ENCODE data around the gene RNASE12.
A peak's percentile ranks its signal among the peaks of the same experiment; 100 is the strongest.

The RNASE12 gene

GRCh38 chr14:20615996-20616395 is 24.8 kb upstream of the RNASE12 start:
- no peaks in the 10 kb centered on the region for H3K36me3 ChIP-seq
- peaks cover 87% of the 10 kb centered on the region for H3K27me3 ChIP-seq (ENCODE audit: insufficient read depth, low read depth, severe bottlenecking)
- no peak for TF ChIP-seq CTCF (IDR thresholded peaks at IDR 0.05; ENCODE audit: low read depth, low read length)
- no peak for DNase-seq
- no peak overlapping the region for H3K27ac ChIP-seq
- H3K4me3 ChIP-seq (ENCODE audit: low read depth, low read length) = no peak overlapping the region
- no peaks in the 10 kb centered on the region for H3K9me3 ChIP-seq (ENCODE audit: severe bottlenecking)

GRCh38 chr14:20614038-20614840 is 23.1 kb upstream of the RNASE12 start:
- H3K9me3 ChIP-seq (ENCODE audit: severe bottlenecking) = no peaks in the 10 kb centered on the region
- no peak for DNase-seq
- TF ChIP-seq CTCF (IDR thresholded peaks at IDR 0.05; ENCODE audit: low read depth, low read length) = no peak
- peaks cover 86% of the 10 kb centered on the region for H3K27me3 ChIP-seq (ENCODE audit: insufficient read depth, low read depth, severe bottlenecking)
- no peak overlapping the region for H3K27ac ChIP-seq
- no peaks in the 10 kb centered on the region for H3K36me3 ChIP-seq
- H3K4me3 ChIP-seq (ENCODE audit: low read depth, low read length) = peak overlapping the region; percentile 49

GRCh38 chr14:20613094-20614037 is 22.2 kb upstream of the RNASE12 start:
- H3K27ac ChIP-seq = no peak overlapping the region
- DNase-seq = peak; percentile 74
- H3K36me3 ChIP-seq = no peaks in the 10 kb centered on the region
- H3K9me3 ChIP-seq (ENCODE audit: severe bottlenecking) = no peaks in the 10 kb centered on the region
- TF ChIP-seq CTCF (IDR thresholded peaks at IDR 0.05; ENCODE audit: low read depth, low read length) = peak; percentile 27
- peak overlapping the region; percentile 49 for H3K4me3 ChIP-seq (ENCODE audit: low read depth, low read length)
- peaks cover 84% of the 10 kb centered on the region for H3K27me3 ChIP-seq (ENCODE audit: insufficient read depth, low read depth, severe bottlenecking)

- Histone ChIP-seq H3K36me3 (no peaks in the 10 kb centered on the region), H3K27ac (no peak overlapping the region), H3K9me3 (ENCODE audit: severe bottlenecking) (no peaks in the 10 kb centered on the region), H3K27me3 (ENCODE audit: insufficient read depth, low read depth, severe bottlenecking) (peaks cover 83% of the 10 kb centered on the region), H3K4me3 (ENCODE audit: low read depth, low read length) (no peak overlapping the region)
- TF ChIP-seq CTCF (IDR thresholded peaks at IDR 0.05; ENCODE audit: low read depth, low read length) = no peak
- no peak for DNase-seq
Measured at GRCh38 chr14:20612403-20612802, 21.2 kb upstream of the RNASE12 start.

- no peaks in the 10 kb centered on the region for H3K9me3 ChIP-seq (ENCODE audit: severe bottlenecking)
- DNase-seq = no peak
- H3K36me3 ChIP-seq = no peaks in the 10 kb centered on the region
- peaks cover 82% of the 10 kb centered on the region for H3K27me3 ChIP-seq (ENCODE audit: insufficient read depth, low read depth, severe bottlenecking)
- no peak for TF ChIP-seq CTCF (IDR thresholded peaks at IDR 0.05; ENCODE audit: low read depth, low read length)
- no peak overlapping the region for H3K4me3 ChIP-seq (ENCODE audit: low read depth, low read length)
- H3K27ac ChIP-seq = no peak overlapping the region
Measured at GRCh38 chr14:20611277-20611676, 20.1 kb upstream of the RNASE12 start.

Data from WERI-Rb-1 (cell line).